HG02938 (cell line): ENCODE results near the gene GPHA2.

ENCODE experiments used
- ATAC-seq: cut with Tn5 transposase; IDR thresholded peaks from one replicate; pipeline ENCODE4 v1.9.1; 2021; ENCODE audit warnings: mild to moderate bottlenecking, moderate library complexity; ENCODE audit not compliant: unreplicated experiment

GPHA2 gene

GRCh38 chr11:64911689-64912088 lies 24.0 kb downstream of the GPHA2 start:
- ATAC-seq, result no peak

GRCh38 chr11:64911142-64911541 lies 24.6 kb downstream of the GPHA2 start:
- ATAC-seq, result no peak

GRCh38 chr11:64910451-64911093 lies 25.1 kb downstream of the GPHA2 start:
- ATAC-seq, result no peak

GRCh38 chr11:64909653-64910343 lies 25.9 kb downstream of the GPHA2 start:
- ATAC-seq, result no peak

GRCh38 chr11:64908766-64909165 lies 26.9 kb downstream of the GPHA2 start:
- ATAC-seq, result no peak

- no peak for ATAC-seq
These were observed 29.4 kb downstream of the GPHA2 start for GRCh38 chr11:64906314-64906635.

GRCh38 chr11:64905516-64906313 lies 30.0 kb downstream of the GPHA2 start:
- no peak for ATAC-seq

GRCh38 chr11:64903291-64903833 lies 32.3 kb downstream of the GPHA2 start:
- no peak for ATAC-seq

GRCh38 chr11:64902102-64902900 lies 33.4 kb downstream of the GPHA2 start:
- ATAC-seq, result no peak

GRCh38 chr11:64900774-64901173 lies 34.9 kb downstream of the GPHA2 start:
- ATAC-seq, result no peak

GRCh38 chr11:64900263-64900678 lies 35.4 kb downstream of the GPHA2 start:
- ATAC-seq, result no peak

GRCh38 chr11:64898541-64898940 lies 37.2 kb downstream of the GPHA2 start:
- ATAC-seq, result no peak

- no peak for ATAC-seq
These were observed 37.6 kb downstream of the GPHA2 start for GRCh38 chr11:64898076-64898445.

- no peak for ATAC-seq
These were observed 38.2 kb downstream of the GPHA2 start for GRCh38 chr11:64897381-64898075.

GRCh38 chr11:64896448-64897022 lies 39.2 kb downstream of the GPHA2 start:
- no peak for ATAC-seq

- no peak for ATAC-seq
These were observed 40.8 kb downstream of the GPHA2 start for GRCh38 chr11:64894812-64895452.

- no peak for ATAC-seq
These were observed 41.5 kb downstream of the GPHA2 start for GRCh38 chr11:64894070-64894811.

- no peak for ATAC-seq
These were observed 42.3 kb downstream of the GPHA2 start for GRCh38 chr11:64893194-64894069.
